Measurements from ENCODE around the gene CRIM1.

GRCh38 chr2:36536776-36537175, 181.2 kb downstream of the CRIM1 start:
- TF ChIP-seq EP300 (IDR thresholded peaks at IDR 0.05): no peak
- TF ChIP-seq SMC3 (IDR thresholded peaks at IDR 0.05): no peak
- TF ChIP-seq MAX (IDR thresholded peaks at IDR 0.05): no peak
- TF ChIP-seq USF2 (IDR thresholded peaks at IDR 0.05): no peak
- TF ChIP-seq RFX5 (IDR thresholded peaks at IDR 0.05): no peak
- no peak for TF ChIP-seq CTCF (IDR thresholded peaks at IDR 0.05)
- no peak for TF ChIP-seq HOXA7 (CRISPR knock-in tag; IDR thresholded peaks at IDR 0.05)
- TF ChIP-seq CEBPB (IDR thresholded peaks at IDR 0.05): no peak
- no peak for TF ChIP-seq NFE2L2 (conservative IDR thresholded peaks at IDR 0.05; ENCODE audit: low read length)
- TF ChIP-seq POLR2A (IDR thresholded peaks at IDR 0.05; ENCODE audit: low read length): no peak
- TF ChIP-seq KDM1A (IDR thresholded peaks at IDR 0.05; ENCODE audit: low read depth): no peak
